Suprapubic skin (tissue), 4 donors: ENCODE data around the gene MAP1LC3B.

Experiments
- CTCF ChIP-seq, 2 donors: fragments of 200-600 bp in 1 of 2; fragments of 450-650 bp in 1 of 2; sonication (generic) in 1 of 2; IDR thresholded peaks; one replicate each; pipeline ENCODE4 v1.5.1; 2016 to 2019; ENCODE audit warnings: antibody characterized with exemption in 2 of 2, mild to moderate bottlenecking in 1 of 2, moderate library complexity in 1 of 2
- EP300 ChIP-seq: sonication (generic); formaldehyde crosslinking; IDR thresholded peaks from one replicate; pipeline ENCODE4 v1.6.1; 2017; ENCODE audit warnings: antibody characterized with exemption
- POLR2A ChIP-seq, 2 donors: fragments of 450-650 bp; IDR thresholded peaks; one replicate each; pipeline ENCODE4 v1.6.1; 2017; ENCODE audit warnings: antibody characterized with exemption in 2 of 2, mild to moderate bottlenecking in 2 of 2, moderate library complexity in 2 of 2
- POLR2AphosphoS5 ChIP-seq, 3 donors: sonication (generic); formaldehyde crosslinking; IDR thresholded peaks; one replicate each; pipeline ENCODE4 v1.6.1; 2017; ENCODE audit warnings: antibody characterized with exemption in 3 of 3

GRCh38 chr16:87409153-87409552 lies 17.0 kb downstream of the MAP1LC3B start:
- TF ChIP-seq CTCF (IDR thresholded peaks at IDR 0.05) (no peak), POLR2AphosphoS5 (IDR thresholded peaks at IDR 0.05) (no peak), POLR2A (IDR thresholded peaks at IDR 0.05) (no peak), EP300 (no peak)
